ENCODE measurements around the gene CPSF3. TPM values are rescaled to one million over a fixed set of nuclear protein-coding genes. Genes with fewer than 3 reads are reported as not detected.
A peak's percentile ranks its signal among the peaks of the same experiment; 100 is the strongest.

Gene CPSF3
- total and polyA plus RNA-seq, 2 of the 8 experiments (the other 6 are each of a cell fraction or from before 2014, with no cell fraction given) = 44.5 to 93.3 TPM

DNA sequence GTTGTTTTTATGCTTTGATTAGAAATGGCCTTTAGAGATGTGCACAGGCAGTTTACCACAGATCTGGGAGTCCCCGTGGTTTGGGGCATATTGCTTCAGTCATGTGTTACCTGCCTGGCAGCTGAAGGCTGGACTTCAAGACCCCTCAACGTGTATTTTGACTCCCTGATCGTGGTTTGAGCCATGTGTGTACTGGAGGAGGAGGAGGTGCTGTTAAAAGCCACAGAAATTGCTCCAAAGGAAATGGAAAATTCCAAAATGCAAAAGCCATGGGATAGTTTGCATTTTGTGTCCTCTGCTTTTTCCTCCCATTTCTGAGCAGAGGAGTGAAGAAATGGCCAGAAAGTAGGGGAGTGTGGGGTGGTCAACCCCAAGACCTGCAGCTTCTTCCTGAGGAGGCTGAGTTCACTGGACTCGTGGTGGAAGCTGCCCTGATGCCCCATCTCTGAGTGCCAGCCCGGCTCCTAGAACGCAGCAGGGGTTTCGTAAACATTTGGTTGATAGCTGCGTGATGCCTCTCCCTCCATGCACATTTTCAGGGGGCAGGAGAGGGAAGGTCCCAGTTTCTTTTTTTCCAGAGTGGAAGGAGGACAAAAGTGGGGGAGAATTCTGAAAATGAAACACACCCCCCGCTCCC is 45.9 kb upstream of the CPSF3 start:
- TF ChIP-seq MAFK (IDR thresholded peaks at IDR 0.05; ENCODE audit: low read depth, low read length) = no peak
- no peak for TF ChIP-seq EGR1 (IDR thresholded peaks at IDR 0.05; ENCODE audit: borderline replicate concordance, low read depth, low read length)
- no peak for TF ChIP-seq RXRA (IDR thresholded peaks at IDR 0.05; ENCODE audit: insufficient read depth, low read depth, low read length)
- H3K9ac ChIP-seq (replicated peaks in 1 of 4; ENCODE audit: extremely low read depth in 1 of 4, low read depth in 3 of 4, low read length in 3 of 4) = no peak overlapping the region
- CTCF ChIA-PET (ENCODE audit: partially characterized antibody) = interaction anchor here (0.9 to 12.1 kb wide), 3 partner anchors 8 to 236 kb away, joined by 3 to 106 read pairs (median 3); no protein-coding TSS in a partner anchor

More for the DNA sequence above, 45.9 kb upstream of the CPSF3 start:
- H3K56ac ChIP-seq (replicated peaks; ENCODE audit: insufficient read length, low read depth, low read length) = no peak overlapping the region
- H4K91ac ChIP-seq (replicated peaks; ENCODE audit: insufficient read length, low read length) = no peak overlapping the region
- no peak overlapping the region for H2BK20ac ChIP-seq (ENCODE audit: low read length)
- FAIRE-seq = no peak
- H3K23ac ChIP-seq (ENCODE audit: insufficient read length) = no peak overlapping the region
- no peaks in the 10 kb centered on the region for H3K27me3 ChIP-seq (replicated peaks in 1 of 4; ENCODE audit: control insufficient read depth in 3 of 4, extremely low read depth in 1 of 4, insufficient read depth in 3 of 4, low read length in 3 of 4)
- no peak overlapping the region for H2BK15ac ChIP-seq (ENCODE audit: low read length)
- no peak overlapping the region for H3K4ac ChIP-seq (replicated peaks; ENCODE audit: insufficient read length, low read depth, low read length)
- 76% methylated on average over 9 of the region's 9 CpGs; no CpG with 5 or more reads in 1 of the 2 experiments for WGBS, 2 experiments (ENCODE audit: extremely low coverage in 1 of 2, insufficient coverage in 1 of 2, insufficient read length in 1 of 2, insufficient replicate concordance in 2 of 2, low coverage in 1 of 2, low lambda C conversion rate in 2 of 2, missing lambda C conversion rate in 1 of 2)
- no peak overlapping the region for H3K4me3 ChIP-seq (ENCODE audit: extremely low read depth in 1 of 4, insufficient read depth in 2 of 4, low read depth in 3 of 4, low read length in 4 of 4)
- H2AK5ac ChIP-seq (ENCODE audit: low read depth, low read length) = no peak overlapping the region
- peaks cover 0 to 9% (median 4%) of the 10 kb centered on the region in 4 experiments; a peak in 4 of 7 replicates for H3K4me1 ChIP-seq (replicated peaks in 1 of 4; ENCODE audit: control insufficient read depth in 3 of 4, insufficient read depth in 4 of 4, low read length in 3 of 4)
- no peak for DNase-seq (ENCODE audit: low read depth in 1 of 2, low spot score in 2 of 2)
- POLR2A ChIA-PET (ENCODE audit: partially characterized antibody) = no interaction called here
- H3K4me2 ChIP-seq (ENCODE audit: insufficient read depth in 1 of 2, low read depth in 2 of 2, low read length in 2 of 2) = no peak overlapping the region
- H3K27ac ChIP-seq (ENCODE audit: low read depth, low read length) = no peak overlapping the region
- H3K14ac ChIP-seq (ENCODE audit: insufficient read length) = no peak overlapping the region
- no peaks in the 10 kb centered on the region for H3K9me3 ChIP-seq (ENCODE audit: insufficient read depth in 2 of 2, low read depth in 1 of 2, low read length in 1 of 2)
- peak overlapping the region; percentile 81 for H2BK5ac ChIP-seq (ENCODE audit: low read depth, low read length)
- H3K23me2 ChIP-seq (ENCODE audit: low read depth, low read length) = no peaks in the 10 kb centered on the region
- no peak overlapping the region for H4K5ac ChIP-seq (ENCODE audit: insufficient read length, low read depth, low read length)
- H4K8ac ChIP-seq (ENCODE audit: extremely low read depth, insufficient read depth, low read length) = no peak overlapping the region
- H2BK12ac ChIP-seq (ENCODE audit: low read depth, low read length) = no peak overlapping the region
- peaks cover 0 to 6% (median 2%) of the 10 kb centered on the region in 4 experiments; a peak in 1 of 8 replicates for H3K36me3 ChIP-seq (ENCODE audit: control insufficient read depth in 2 of 4, insufficient read depth in 4 of 4, low read length in 3 of 4)
- no peak overlapping the region for H3K18ac ChIP-seq (ENCODE audit: extremely low read depth, low read length)
- H3K79me1 ChIP-seq (ENCODE audit: low read depth, low read length) = no peaks in the 10 kb centered on the region
- H4K20me1 ChIP-seq (replicated peaks in 1 of 2; ENCODE audit: control insufficient read depth in 1 of 2, insufficient read depth in 2 of 2, low read length in 2 of 2) = no peaks in the 10 kb centered on the region
- no peak overlapping the region for H2AFZ ChIP-seq (ENCODE audit: low read length)
- H3K79me2 ChIP-seq (ENCODE audit: control insufficient read depth in 1 of 2, insufficient read depth in 2 of 2, low read length in 2 of 2) = no peaks in the 10 kb centered on the region
- no peak overlapping the region for H2BK120ac ChIP-seq (replicated peaks; ENCODE audit: low read depth, low read length)
